ENCODE results near the gene TUBG1. TPM values are rescaled to one million over a fixed set of nuclear protein-coding genes. Genes with fewer than 3 reads are reported as not detected.

Gene TUBG1
- total RNA-seq, 1 donor from 2014 or later, result 12.1 TPM

DNA sequence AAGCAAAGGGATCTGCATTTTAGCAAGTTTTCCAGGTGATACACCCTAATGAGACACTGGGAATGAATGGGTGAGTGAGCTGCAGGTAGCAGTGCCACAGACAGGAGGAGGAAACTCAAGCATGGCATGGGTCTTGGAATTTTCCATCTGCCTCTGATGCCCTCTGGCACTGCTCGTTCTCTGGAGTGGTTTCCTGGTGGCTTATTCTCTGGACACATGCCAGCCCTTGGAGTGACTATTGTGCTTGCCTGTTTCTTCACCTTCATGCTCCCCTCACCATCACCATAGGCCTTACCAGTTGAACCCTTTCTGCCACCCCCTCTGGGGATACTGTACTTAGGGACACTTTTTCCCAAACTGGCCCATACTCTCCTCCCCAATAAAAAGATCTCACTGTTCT is 45.9 kb upstream of the TUBG1 start:
- no peak for FAIRE-seq
- Histone ChIP-seq H3K27me3 (ENCODE audit: control insufficient read depth, insufficient read depth, low read length) (no peaks in the 10 kb centered on the region), H3K4me3 (ENCODE audit: low read depth, low read length) (peak overlapping the region; percentile 95), H3K36me3 (ENCODE audit: control insufficient read depth, insufficient read depth, low read length) (peaks cover 29% of the 10 kb centered on the region)
- TF ChIP-seq, protein P1, sequence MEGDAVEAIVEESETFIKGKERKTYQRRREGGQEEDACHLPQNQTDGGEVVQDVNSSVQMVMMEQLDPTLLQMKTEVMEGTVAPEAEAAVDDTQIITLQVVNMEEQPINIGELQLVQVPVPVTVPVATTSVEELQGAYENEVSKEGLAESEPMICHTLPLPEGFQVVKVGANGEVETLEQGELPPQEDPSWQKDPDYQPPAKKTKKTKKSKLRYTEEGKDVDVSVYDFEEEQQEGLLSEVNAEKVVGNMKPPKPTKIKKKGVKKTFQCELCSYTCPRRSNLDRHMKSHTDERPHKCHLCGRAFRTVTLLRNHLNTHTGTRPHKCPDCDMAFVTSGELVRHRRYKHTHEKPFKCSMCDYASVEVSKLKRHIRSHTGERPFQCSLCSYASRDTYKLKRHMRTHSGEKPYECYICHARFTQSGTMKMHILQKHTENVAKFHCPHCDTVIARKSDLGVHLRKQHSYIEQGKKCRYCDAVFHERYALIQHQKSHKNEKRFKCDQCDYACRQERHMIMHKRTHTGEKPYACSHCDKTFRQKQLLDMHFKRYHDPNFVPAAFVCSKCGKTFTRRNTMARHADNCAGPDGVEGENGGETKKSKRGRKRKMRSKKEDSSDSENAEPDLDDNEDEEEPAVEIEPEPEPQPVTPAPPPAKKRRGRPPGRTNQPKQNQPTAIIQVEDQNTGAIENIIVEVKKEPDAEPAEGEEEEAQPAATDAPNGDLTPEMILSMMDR (IDR thresholded peaks at IDR 0.05; ENCODE audit: insufficient read depth, low read length, severe bottlenecking), result no peak
- DNase-seq (ENCODE audit: low read depth), result peak; percentile 33

DNA sequence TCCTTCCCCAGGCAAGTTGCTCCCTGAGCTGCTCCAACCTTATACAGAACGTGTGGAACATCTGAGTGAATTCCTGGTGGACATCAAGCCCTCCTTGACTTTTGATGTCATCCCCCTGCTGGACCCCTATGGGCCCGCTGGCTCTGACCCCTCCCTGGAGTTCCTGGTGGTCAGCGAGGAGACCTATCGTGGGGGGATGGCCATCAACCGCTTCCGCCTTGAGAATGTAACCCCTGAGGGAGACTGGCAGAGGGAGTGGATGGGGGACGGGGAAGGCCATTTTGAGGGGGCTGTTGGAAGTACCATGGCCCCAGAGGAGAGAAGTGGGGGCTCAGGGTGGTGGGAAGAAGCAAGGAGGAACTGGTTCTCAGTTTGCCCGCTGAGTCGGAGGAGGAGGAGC is 45.5 kb upstream of the TUBG1 start:
- no peak overlapping the region for H3K4me3 ChIP-seq (ENCODE audit: low read depth, low read length)
- DNase-seq (ENCODE audit: low read depth) (no peak), FAIRE-seq (no peak)
- no peaks in the 10 kb centered on the region for H3K27me3 ChIP-seq (ENCODE audit: control insufficient read depth, insufficient read depth, low read length)
- TF ChIP-seq, protein P1 (IDR thresholded peaks at IDR 0.05; ENCODE audit: insufficient read depth, low read length, severe bottlenecking), result no peak
- H3K36me3 ChIP-seq (ENCODE audit: control insufficient read depth, insufficient read depth, low read length), result peaks cover 33% of the 10 kb centered on the region

DNA sequence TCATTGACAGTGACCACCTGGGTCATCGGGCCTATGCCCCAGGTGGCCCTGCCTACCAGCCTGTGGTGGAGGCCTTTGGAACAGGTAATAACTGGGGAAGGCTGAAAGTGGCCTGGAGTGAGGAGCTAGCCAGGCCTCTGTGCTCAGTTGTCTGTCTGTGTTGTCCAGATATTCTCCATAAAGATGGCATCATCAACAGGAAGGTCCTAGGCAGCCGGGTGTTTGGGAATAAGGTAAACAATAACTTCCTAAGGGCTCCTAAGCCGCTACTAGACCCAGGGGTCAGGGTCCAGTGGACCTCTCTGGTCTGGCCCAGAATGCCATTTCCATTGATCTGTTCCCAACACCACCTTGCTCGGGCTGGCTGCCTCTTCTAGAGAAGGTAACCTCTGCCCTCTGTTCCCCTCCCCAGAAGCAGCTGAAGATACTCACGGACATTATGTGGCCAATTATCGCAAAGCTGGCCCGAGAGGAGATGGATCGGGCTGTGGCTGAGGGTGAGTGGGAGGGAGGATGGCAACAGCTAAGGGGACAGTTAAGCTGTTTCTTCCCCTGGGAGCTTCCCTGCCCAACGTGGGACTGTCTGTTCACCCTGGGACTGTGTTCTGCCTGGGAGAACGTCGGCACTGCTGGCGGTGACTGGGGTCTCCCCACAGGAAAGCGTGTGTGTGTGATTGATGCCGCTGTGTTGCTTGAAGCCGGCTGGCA is 44.5 kb upstream of the TUBG1 start:
- Histone ChIP-seq H3K36me3 (ENCODE audit: control insufficient read depth, insufficient read depth, low read length) (peaks cover 41% of the 10 kb centered on the region), H3K4me3 (ENCODE audit: low read depth, low read length) (no peak overlapping the region), H3K27me3 (ENCODE audit: control insufficient read depth, insufficient read depth, low read length) (no peaks in the 10 kb centered on the region)
- no peak for FAIRE-seq
- DNase-seq (ENCODE audit: low read depth), result no peak
- TF ChIP-seq, protein P1 (IDR thresholded peaks at IDR 0.05; ENCODE audit: insufficient read depth, low read length, severe bottlenecking), result no peak

DNA sequence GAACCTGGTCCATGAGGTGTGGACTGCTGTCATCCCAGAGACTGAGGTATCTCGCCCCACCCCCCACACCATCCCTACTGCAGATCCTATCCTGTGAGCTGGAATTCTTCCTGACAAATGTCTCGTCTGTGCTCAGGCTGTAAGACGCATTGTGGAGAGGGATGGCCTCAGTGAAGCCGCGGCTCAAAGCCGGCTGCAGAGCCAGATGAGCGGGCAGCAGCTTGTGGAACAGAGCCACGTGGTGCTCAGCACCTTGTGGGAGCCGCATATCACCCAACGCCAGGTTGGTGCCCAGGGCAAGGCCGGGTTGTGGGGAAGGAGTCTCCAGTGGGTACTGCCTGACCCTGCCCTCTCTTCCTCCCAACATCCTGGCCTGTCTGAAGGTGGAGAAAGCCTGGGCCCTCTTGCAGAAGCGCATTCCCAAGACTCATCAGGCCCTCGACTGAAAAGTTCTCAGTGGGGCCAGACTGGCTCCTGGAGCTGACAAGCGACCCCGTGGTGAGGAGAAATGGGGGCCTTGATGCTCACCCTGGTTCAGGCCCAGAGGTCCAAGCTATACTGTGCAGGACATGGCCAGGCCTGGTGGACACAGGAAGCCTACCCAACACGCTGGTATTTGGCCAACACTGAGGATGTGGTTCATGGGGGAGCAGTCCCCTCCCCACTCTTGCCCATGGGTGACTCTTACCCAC is 43.8 kb upstream of the TUBG1 start:
- no peaks in the 10 kb centered on the region for H3K27me3 ChIP-seq (ENCODE audit: control insufficient read depth, insufficient read depth, low read length)
- TF ChIP-seq, protein P1 (IDR thresholded peaks at IDR 0.05; ENCODE audit: insufficient read depth, low read length, severe bottlenecking), result no peak
- peaks cover 44% of the 10 kb centered on the region for H3K36me3 ChIP-seq (ENCODE audit: control insufficient read depth, insufficient read depth, low read length)
- FAIRE-seq, result no peak
- no peak for DNase-seq (ENCODE audit: low read depth)
- no peak overlapping the region for H3K4me3 ChIP-seq (ENCODE audit: low read depth, low read length)

DNA sequence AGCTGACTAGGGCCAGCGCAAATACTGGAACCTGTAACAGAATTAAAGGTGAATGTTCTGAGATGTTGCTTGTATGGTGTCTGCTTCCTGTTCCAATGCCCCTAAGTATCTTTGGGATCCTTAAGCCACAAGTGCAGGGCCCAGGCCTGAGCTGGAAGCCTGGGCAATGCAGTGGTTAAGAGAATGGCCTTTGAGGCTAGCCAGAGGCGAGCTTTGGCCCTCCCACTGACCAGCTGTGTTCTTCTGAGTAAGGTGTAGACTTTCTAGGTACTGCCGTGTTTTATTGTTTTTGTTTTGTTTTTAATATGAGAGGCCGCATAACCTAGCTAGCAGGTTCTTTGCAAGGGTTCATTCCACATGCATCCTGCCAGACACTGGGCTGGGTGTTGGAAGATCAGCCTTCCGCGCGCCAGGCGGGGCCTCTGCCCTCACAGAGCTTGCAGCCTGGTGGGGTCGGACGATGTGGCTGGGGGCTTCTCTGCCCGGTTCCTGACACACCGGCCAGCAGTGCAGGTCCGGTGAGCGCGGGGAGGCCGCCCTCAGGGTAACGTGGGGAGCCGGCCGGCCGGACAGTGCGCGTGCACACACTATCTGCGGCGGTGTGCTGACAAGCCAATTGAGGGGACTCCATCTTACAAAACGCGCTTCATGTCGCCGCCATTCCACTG is 43.1 kb upstream of the TUBG1 start:
- DNase-seq (ENCODE audit: low read depth) (no peak), FAIRE-seq (no peak)
- Histone ChIP-seq H3K27me3 (ENCODE audit: control insufficient read depth, insufficient read depth, low read length) (no peaks in the 10 kb centered on the region), H3K4me3 (ENCODE audit: low read depth, low read length) (peak overlapping the region; percentile 99), H3K36me3 (ENCODE audit: control insufficient read depth, insufficient read depth, low read length) (peaks cover 45% of the 10 kb centered on the region)
- TF ChIP-seq, protein P1 (IDR thresholded peaks at IDR 0.05; ENCODE audit: insufficient read depth, low read length, severe bottlenecking), result no peak

All from bronchial epithelial cell (primary cell).